CD4-positive, alpha-beta memory T cell (primary cell): ENCODE data around the gene TSPAN2. TPM values are rescaled to one million over a fixed set of nuclear protein-coding genes. Genes with fewer than 3 reads are reported as not detected.

Source experiments
- CTCF ChIA-PET: fragments of 350-600 bp; sonication (Branson Sonifier 250); formaldehyde crosslinking; loops from one replicate; lab custom pipeline; 2021; ENCODE audit warnings: inconsistent platforms; ENCODE audit not compliant: partially characterized antibody; lab: Charles Lee
- POLR2A ChIA-PET: fragments of 350-600 bp; sonication (Branson Sonifier 250); formaldehyde crosslinking; loops from one replicate; lab custom pipeline; 2021; ENCODE audit not compliant: partially characterized antibody; lab: Charles Lee
- DNase-seq, 5 donors: peaks; one replicate each; pipeline versions ENCODE4 v3.0.0 to v3.0.0-alpha.2; 2020 to 2022; ENCODE audit warnings: mixed read lengths in 1 of 5
- H3K27ac ChIP-seq: one replicate; pipeline ENCODE4 v1.7.0; 2013; ENCODE audit warnings: low read depth, low read length
- H3K27me3 ChIP-seq: 2 replicates; pipeline ENCODE4 v1.7.0; 2013; ENCODE audit warnings: mild to moderate bottlenecking, low read length, moderate library complexity; ENCODE audit not compliant: insufficient read depth
- H3K36me3 ChIP-seq: 2 replicates; pipeline ENCODE4 v1.7.0; 2013; ENCODE audit warnings: mild to moderate bottlenecking, low read length, moderate library complexity; ENCODE audit not compliant: insufficient read depth
- H3K4me1 ChIP-seq: 2 replicates; pipeline ENCODE4 v1.7.0; 2013; ENCODE audit warnings: mild to moderate bottlenecking, low read length, moderate library complexity; ENCODE audit not compliant: insufficient read depth
- H3K4me3 ChIP-seq, 2 donors: one replicate each; pipeline ENCODE4 v1.7.0; 2013; ENCODE audit warnings: low read length in 2 of 2, mild to moderate bottlenecking in 1 of 2
- H3K9me3 ChIP-seq, 2 donors: one replicate each; pipeline ENCODE4 v1.7.0; 2013; ENCODE audit warnings: low read length in 2 of 2, control low read depth in 1 of 2; ENCODE audit not compliant: control insufficient read depth in 1 of 2
- H3K27ac Mint-ChIP-seq, 7 donors: one replicate each; pipeline ENCODE4 v1.8.0; 2020 to 2021; ENCODE audit warnings: mixed read lengths in 7 of 7, mild to moderate bottlenecking in 6 of 7, inconsistent platforms in 3 of 7, moderate library complexity in 3 of 7
- H3K27me3 Mint-ChIP-seq, 2 donors: one replicate each; pipeline ENCODE4 v1.8.0; 2020 to 2021; ENCODE audit warnings: mixed read lengths in 2 of 2
- H3K36me3 Mint-ChIP-seq, 2 donors: one replicate each; pipeline ENCODE4 v1.8.0; 2020 to 2021; ENCODE audit warnings: mixed read lengths in 2 of 2, inconsistent platforms in 1 of 2, mild to moderate bottlenecking in 1 of 2
- H3K4me1 Mint-ChIP-seq, 4 donors: one replicate each; pipeline ENCODE4 v1.8.0; 2020 to 2021; ENCODE audit warnings: mixed read lengths in 4 of 4, mild to moderate bottlenecking in 1 of 4
- H3K4me3 Mint-ChIP-seq, 8 donors: one replicate each; pipeline ENCODE4 v1.8.0; 2020 to 2021; ENCODE audit warnings: mixed read lengths in 8 of 8, mild to moderate bottlenecking in 7 of 8, moderate library complexity in 6 of 8, inconsistent platforms in 3 of 8
- H3K9me3 Mint-ChIP-seq, 8 donors: one replicate each; pipeline ENCODE4 v1.8.0; 2020 to 2021; ENCODE audit warnings: mixed read lengths in 8 of 8, mild to moderate bottlenecking in 5 of 8, inconsistent platforms in 3 of 8, moderate library complexity in 1 of 8
- intact Hi-C: fragments of 100-400 bp; cut with micrococcal nuclease; formaldehyde crosslinking; loops from one replicate; pipeline ENCODE4 v1.15.1; 2023
- polyA plus RNA-seq, 2 donors: library from polyadenylated mRNA; unstranded; fragments of 300-500 nt; fragmentation: Illumina TruSeq; gene quantifications; one replicate each; pipeline ENCODE4 v1.2.3, GENCODE V29; 2021
- total RNA-seq, 2 experiments: library from RNA; stranded (reverse); gene quantifications; one replicate each; pipeline ENCODE4 v1.2.3, GENCODE V29; 2021

Gene TSPAN2
- total and polyA plus RNA-seq, 4 experiments from 2014 or later: 1.3 to 21.8 (median 12.1) TPM

DNA sequence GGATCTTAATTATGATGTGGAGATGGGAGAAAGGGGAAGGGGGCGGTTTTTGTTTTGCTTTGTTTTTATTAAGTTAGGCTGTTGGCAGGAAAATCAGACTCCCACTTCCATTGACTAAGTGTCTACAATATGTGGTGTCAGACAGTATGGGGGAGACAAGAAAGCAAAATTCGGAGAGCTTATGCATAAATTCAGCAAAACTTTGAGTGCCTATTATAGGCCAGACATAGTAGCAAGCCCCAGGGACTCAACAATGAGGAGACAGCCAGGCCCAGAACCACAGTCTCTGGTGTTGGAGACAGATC is 835 bp upstream of the TSPAN2 start:
- no peak for DNase-seq
- peak overlapping the region; percentile 48 for H3K27ac ChIP-seq
- Mint-ChIP-seq H3K4me1 (peaks cover 31 to 54% (median 42%) of the 10 kb centered on the region in 4 donors), H3K4me3 (peak overlapping the region; percentile 81 to 91 (median 87)), H3K9me3 (no peaks in the 10 kb centered on the region), H3K27me3 (no peaks in the 10 kb centered on the region), H3K27ac (peak overlapping the region; percentile 31 to 90 (median 89)), H3K36me3 (peaks cover 0 to 2% of the 10 kb centered on the region in 2 donors)
- H3K4me1 ChIP-seq: peaks cover 30% of the 10 kb centered on the region
- no peaks in the 10 kb centered on the region for H3K27me3 ChIP-seq
- intact Hi-C loops: loop anchor here (10.0 kb wide), 1 partner anchor 505 kb away; the partner anchor contains the start of gene BCAS2
- no peaks in the 10 kb centered on the region for H3K36me3 ChIP-seq
- ChIA-PET POLR2A (interaction anchor here (2.1 to 4.9 kb wide), 2 partner anchors 8 to 24 kb away, joined by 6 to 33 read pairs; no protein-coding TSS in a partner anchor), CTCF (interaction anchor here (1.1 to 3.2 kb wide), 2 partner anchors 25 to 39 kb away, joined by 4 to 10 read pairs; no protein-coding TSS in a partner anchor)
- peak overlapping the region; percentile 36 to 63 for H3K4me3 ChIP-seq
- H3K9me3 ChIP-seq: no peaks in the 10 kb centered on the region

DNA sequence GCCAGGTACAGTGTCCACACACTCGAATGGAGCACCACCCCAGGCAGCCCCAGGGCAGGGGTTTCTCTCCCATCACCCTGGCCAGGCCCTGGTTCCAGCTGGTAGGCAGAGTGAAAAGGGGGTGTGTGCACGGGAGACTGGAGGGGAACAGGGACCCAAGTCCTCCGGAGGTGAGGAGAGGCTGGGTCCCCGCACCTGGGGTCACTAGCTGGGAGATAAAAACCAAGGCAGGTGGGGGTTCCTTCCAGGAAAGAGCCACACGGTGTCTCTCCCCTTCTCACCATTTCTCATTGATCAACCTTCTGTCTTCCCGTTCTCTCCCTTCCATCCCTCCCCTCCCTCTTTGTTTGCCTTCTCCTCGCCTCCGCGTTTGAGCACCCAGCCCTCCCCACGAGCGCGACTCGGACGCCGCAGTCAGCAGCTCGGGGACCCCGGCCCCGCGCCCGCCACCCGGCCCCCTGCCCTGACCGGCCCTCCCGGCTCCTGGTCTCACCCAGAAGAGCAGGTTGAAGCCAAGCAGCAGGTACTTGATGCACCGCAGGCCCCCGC is 358 bp downstream of the TSPAN2 start:
- intact Hi-C loops: loop anchor here (1.0 kb wide), 2 partner anchors 10 to 27 kb away; no protein-coding TSS in a partner anchor
- Mint-ChIP-seq H3K27me3 (no peaks in the 10 kb centered on the region), H3K9me3 (no peaks in the 10 kb centered on the region), H3K36me3 (peaks cover 0 to 2% of the 10 kb centered on the region in 2 donors), H3K27ac (peak overlapping the region; percentile 74 to 93 (median 88)), H3K4me3 (peak overlapping the region; percentile 79 to 87 (median 84)), H3K4me1 (peaks cover 37 to 65% (median 50%) of the 10 kb centered on the region in 4 donors)
- Histone ChIP-seq H3K9me3 (no peaks in the 10 kb centered on the region), H3K27me3 (no peaks in the 10 kb centered on the region), H3K4me1 (peaks cover 40% of the 10 kb centered on the region), H3K4me3 (peak overlapping the region; percentile 3 to 63), H3K36me3 (no peaks in the 10 kb centered on the region), H3K27ac (peak overlapping the region; percentile 61)
- ChIA-PET CTCF (interaction anchor here (1.4 to 3.2 kb wide), 3 partner anchors 9 to 38 kb away, joined by 3 to 10 read pairs (median 4); no protein-coding TSS in a partner anchor), POLR2A (interaction anchor here (1.0 to 4.9 kb wide), 6 partner anchors 10 to 36 kb away, joined by 3 to 33 read pairs (median 5); no protein-coding TSS in a partner anchor)
- DNase-seq: no peak

DNA sequence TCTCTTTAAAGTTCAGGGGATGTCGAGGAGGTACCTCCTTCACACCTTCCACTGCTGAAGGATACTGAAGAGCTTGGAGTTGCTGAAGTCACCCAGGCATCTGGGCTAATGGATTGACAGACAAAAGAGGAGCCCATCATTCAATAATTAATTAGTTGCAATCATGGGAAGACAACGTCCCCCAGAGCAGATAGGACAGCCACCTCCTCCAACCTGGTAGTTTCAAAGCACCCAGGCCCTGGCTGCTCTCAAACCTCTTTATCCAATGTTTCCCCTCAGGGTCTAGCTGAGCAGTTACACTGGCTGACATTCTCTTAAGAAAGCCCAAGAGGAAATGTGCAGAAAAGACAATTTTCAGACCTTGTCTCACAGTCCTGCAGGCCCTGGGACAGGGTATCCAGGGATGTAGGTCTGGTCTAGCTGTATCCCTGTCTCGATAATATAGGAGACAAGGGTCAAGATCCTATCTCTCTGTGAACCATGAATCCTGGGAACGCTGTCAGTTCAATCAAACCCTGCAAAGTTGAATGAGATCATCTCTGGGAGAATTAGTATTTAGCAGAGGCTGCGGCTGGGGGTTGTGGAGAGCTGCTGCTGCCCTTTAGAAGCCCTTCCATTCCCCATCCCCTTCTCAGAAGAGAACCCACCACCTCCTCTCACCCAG is 1.1 kb downstream of the TSPAN2 start:
- Mint-ChIP-seq H3K36me3 (peaks cover 0 to 2% of the 10 kb centered on the region in 2 donors), H3K4me1 (peaks cover 38 to 72% (median 54%) of the 10 kb centered on the region in 4 donors), H3K4me3 (peak overlapping the region; percentile 79 to 87 (median 84)), H3K27me3 (no peaks in the 10 kb centered on the region), H3K27ac (peak overlapping the region; percentile 74 to 93 (median 88)), H3K9me3 (no peaks in the 10 kb centered on the region)
- ChIA-PET CTCF (interaction anchor here (1.2 to 3.2 kb wide), 5 partner anchors 8 to 37 kb away, joined by 3 to 10 read pairs (median 3); no protein-coding TSS in a partner anchor), POLR2A (interaction anchor here (1.1 to 4.9 kb wide), 5 partner anchors 10 to 25 kb away, joined by 3 to 33 read pairs (median 5); no protein-coding TSS in a partner anchor)
- H3K9me3 ChIP-seq: no peaks in the 10 kb centered on the region
- H3K4me3 ChIP-seq: peak overlapping the region; percentile 3 to 63
- H3K4me1 ChIP-seq: peaks cover 40% of the 10 kb centered on the region
- H3K27ac ChIP-seq: peak overlapping the region; percentile 61
- H3K36me3 ChIP-seq: no peaks in the 10 kb centered on the region
- H3K27me3 ChIP-seq: no peaks in the 10 kb centered on the region
- DNase-seq: no peak
- intact Hi-C loops: no loop called here

DNA sequence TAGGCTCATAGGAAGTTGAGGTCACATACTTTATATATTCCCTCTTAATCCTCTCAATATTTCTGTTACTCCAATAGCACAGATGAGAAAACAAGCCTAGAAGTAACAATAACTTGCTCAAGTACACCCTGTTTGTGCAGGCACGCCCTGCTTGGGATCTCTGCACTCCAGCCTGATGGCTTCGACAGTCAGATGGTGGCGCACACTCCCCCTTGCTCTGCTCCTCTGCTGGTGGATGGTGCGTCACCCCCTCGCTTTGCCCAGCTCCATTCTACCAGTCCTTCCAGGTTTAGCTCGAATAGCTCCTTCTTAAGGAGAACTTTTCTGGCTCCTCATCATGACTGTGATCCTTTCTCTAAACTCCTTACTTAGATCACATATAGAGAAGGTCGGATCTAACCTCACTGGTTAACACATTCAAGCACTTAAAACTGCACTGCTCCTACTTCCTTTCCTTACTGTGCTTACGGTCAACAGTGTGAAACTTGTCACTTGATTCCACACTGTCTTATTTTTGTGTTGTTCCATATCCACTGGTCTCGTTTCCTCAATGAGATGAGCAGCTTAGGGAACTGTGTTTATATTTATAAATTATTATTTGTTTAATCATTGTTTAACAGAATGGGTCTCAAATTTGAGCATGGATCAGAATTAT is 3.0 kb downstream of the TSPAN2 start:
- H3K36me3 ChIP-seq: no peaks in the 10 kb centered on the region
- peaks cover 40% of the 10 kb centered on the region for H3K4me1 ChIP-seq
- peaks cover 32 to 66% (median 46%) of the 10 kb centered on the region in 4 donors for H3K4me1 Mint-ChIP-seq
- no peak overlapping the region for H3K4me3 ChIP-seq
- no peak overlapping the region for H3K27ac ChIP-seq
- H3K27me3 ChIP-seq: no peaks in the 10 kb centered on the region
- intact Hi-C loops: no loop called here
- no peaks in the 10 kb centered on the region for H3K9me3 Mint-ChIP-seq
- peak overlapping the region in 6 of 7 donors; percentile 19 to 90 (median 76) for H3K27ac Mint-ChIP-seq
- H3K36me3 Mint-ChIP-seq: peaks cover 2 to 4% of the 10 kb centered on the region in 2 donors
- no peak for DNase-seq
- no peaks in the 10 kb centered on the region for H3K9me3 ChIP-seq
- H3K4me3 Mint-ChIP-seq: peak overlapping the region in 7 of 8 donors; percentile 21 to 70 (median 37)
- CTCF ChIA-PET: interaction anchor here (1.2 to 2.2 kb wide), 3 partner anchors 33 to 106 kb away, joined by 5 to 12 read pairs (median 5); no protein-coding TSS in a partner anchor
- no peaks in the 10 kb centered on the region for H3K27me3 Mint-ChIP-seq
- POLR2A ChIA-PET: interaction anchor here (2.6 to 4.9 kb wide), 2 partner anchors 12 to 13 kb away, joined by 9 to 33 read pairs; no protein-coding TSS in a partner anchor

DNA sequence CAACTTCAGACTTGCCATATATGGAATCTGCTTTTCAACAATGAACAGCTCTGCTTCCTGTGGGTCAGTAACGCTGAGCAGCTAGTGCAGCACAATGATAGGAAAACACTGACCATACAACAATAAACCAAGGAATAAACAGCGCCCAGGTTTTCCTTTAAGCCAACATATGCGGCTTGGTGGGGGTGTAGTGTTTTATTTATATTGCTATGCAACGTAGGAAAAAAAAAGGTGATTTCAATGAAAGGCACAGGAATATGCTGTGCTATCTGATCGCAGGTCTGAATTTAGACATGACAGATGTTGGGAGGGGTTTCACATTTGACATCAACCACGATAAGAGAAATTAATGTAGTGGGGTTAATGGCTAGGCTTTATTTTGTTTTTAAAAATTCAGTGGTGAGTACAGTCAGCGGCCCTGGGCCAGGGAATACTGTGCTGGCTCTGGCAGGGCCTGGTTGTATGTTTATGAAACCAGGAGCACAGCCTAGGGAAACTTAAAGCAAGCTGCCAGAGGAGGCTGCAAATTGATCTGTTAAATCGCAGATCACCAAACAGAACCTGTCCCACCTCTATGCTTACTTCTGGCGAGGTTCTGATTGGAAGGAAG is 4.3 kb downstream of the TSPAN2 start:
- Mint-ChIP-seq H3K4me3 (peak overlapping the region in 6 of 8 donors; percentile 28 to 75 (median 65)), H3K4me1 (peaks cover 24 to 54% (median 39%) of the 10 kb centered on the region in 4 donors), H3K36me3 (peaks cover 2 to 8% of the 10 kb centered on the region in 2 donors), H3K27ac (peak overlapping the region; percentile 25 to 95 (median 82)), H3K27me3 (no peaks in the 10 kb centered on the region), H3K9me3 (no peaks in the 10 kb centered on the region)
- peak overlapping the region; percentile 44 for H3K27ac ChIP-seq
- H3K4me3 ChIP-seq: no peak overlapping the region
- no peaks in the 10 kb centered on the region for H3K9me3 ChIP-seq
- H3K36me3 ChIP-seq: no peaks in the 10 kb centered on the region
- CTCF ChIA-PET: interaction anchor here (0.7 to 2.2 kb wide), 3 partner anchors 13 to 105 kb away, joined by 3 to 12 read pairs (median 5); no protein-coding TSS in a partner anchor
- H3K27me3 ChIP-seq: no peaks in the 10 kb centered on the region
- intact Hi-C loops: no loop called here
- POLR2A ChIA-PET: interaction anchor here (1.0 to 2.6 kb wide), 2 partner anchors 14 to 327 kb away, joined by 3 to 9 read pairs; partner anchors contain the start of gene CSDE1
- H3K4me1 ChIP-seq: peaks cover 37% of the 10 kb centered on the region
- DNase-seq: peak; percentile 47 to 62 (median 48)

DNA sequence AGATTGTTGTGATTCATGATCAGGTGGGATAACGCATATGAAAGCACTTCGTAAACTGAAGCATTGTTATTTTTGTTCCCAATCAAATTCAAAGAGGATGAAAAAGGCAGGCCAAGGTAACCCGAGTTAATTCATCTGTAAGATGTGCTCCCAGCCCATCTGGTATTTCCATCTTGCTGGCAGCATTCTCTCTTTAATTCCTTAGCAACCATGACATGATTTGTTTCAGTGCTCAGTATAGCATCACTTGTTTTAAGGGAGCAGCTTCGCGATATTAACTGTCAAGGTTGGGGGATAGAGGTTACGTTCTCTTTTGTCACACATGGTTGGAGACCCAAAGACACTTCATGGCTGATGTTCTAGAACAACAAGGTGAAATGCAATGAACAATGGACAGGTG is 6.4 kb downstream of the TSPAN2 start:
- DNase-seq: no peak
- Mint-ChIP-seq H3K27ac (peak overlapping the region in 2 of 7 donors; percentile 24 to 27), H3K27me3 (no peaks in the 10 kb centered on the region), H3K9me3 (no peaks in the 10 kb centered on the region), H3K36me3 (peaks cover 0 to 13% of the 10 kb centered on the region in 2 donors), H3K4me3 (no peak overlapping the region), H3K4me1 (peaks cover 17 to 45% (median 29%) of the 10 kb centered on the region in 4 donors)
- POLR2A ChIA-PET: no interaction called here
- H3K4me1 ChIP-seq: peaks cover 22% of the 10 kb centered on the region
- CTCF ChIA-PET: interaction anchor here (0.9 to 3.1 kb wide), 3 partner anchors 16 to 31 kb away, joined by 3 to 13 read pairs (median 3); no protein-coding TSS in a partner anchor
- H3K9me3 ChIP-seq: no peaks in the 10 kb centered on the region
- intact Hi-C loops: no loop called here
- H3K27ac ChIP-seq: no peak overlapping the region
- no peaks in the 10 kb centered on the region for H3K27me3 ChIP-seq
- no peaks in the 10 kb centered on the region for H3K36me3 ChIP-seq
- H3K4me3 ChIP-seq: no peak overlapping the region
